Cerebellar cortex (tissue), 1 donor: Measurements from ENCODE around the gene CPS1.

ENCODE experiments used
- DNase-seq: peaks from one replicate; pipeline ENCODE4 v3.0.0-alpha.2; 2015; ENCODE audit warnings: low spot score

The CPS1 gene

DNA sequence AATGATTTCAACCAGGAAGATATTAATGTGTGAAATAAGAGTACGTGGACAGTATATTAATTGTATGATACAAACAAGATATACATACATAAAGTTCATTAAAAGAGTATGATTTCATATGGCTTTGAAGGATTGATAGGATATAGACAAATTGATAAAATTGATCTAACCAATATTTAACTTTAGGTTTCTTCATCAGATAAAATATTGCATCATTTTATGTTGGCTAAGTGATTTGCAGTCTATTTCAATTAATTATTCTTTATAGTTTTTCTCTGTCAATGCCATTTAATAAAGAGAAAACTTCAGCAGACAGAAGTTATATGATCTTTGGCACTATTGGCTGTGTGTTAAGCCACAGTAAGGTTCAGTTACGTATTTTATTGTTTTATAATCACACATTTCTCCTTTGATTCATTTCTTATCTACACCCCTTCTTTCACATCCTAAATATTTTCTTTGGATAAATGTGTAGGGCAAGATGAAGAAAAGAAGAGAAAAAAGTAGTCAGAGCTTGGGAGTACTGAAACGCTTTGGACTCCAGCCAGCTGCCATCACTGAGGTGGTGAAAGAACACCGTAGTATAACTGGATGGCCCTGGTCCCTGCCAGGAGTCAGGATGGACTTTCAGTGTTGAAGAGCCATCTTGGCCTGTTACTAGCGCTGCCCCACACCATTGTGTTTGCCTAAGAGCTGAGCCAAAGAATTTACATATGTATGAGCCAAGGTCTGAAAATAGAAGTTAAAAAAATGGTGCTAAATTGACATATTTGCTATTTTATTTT lies 9.8 kb upstream of the CPS1 start:
- DNase-seq, result no peak

DNA sequence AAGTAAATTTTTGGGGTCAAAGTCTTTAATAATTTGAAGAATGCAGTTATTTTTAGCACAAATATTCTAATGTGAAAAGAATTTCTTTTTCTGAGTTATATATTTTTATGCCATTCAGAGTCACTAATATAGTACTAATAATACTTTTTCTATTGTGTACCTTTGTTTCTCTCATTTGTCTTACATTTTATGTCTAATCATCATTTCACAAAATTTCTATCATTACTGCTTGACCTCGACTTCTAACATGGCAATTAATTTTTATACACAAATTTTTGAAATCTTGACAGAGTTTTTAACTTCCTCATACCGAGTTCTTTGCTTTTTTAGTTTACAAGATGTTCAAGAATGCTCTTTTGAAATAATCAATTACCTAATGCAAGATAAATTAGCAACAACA lies 8.4 kb upstream of the CPS1 start:
- no peak for DNase-seq

DNA sequence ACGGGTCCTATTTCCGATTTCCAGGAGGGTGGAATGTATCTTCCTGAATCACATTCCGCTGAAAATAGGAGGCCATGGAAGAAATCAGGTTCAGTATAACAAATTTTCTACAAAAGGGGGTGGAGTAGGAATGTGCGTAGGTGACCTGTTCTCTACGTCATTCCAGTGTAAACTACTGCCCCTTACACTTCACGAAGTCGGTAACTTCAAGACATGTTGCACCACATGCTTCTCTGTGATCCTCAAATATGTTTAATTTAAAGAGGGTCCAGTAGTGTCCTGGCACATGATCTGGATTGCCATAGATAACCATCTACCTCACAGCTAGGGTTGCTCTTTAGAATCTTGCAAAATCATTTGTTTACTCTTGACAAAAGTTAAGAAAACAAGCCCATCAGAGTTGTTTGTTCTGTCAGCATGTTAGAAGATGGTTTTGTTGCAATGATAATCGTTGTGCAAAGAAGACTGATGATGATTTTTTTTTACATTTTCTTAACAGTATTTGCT lies 7.5 kb upstream of the CPS1 start:
- DNase-seq, result no peak

DNA sequence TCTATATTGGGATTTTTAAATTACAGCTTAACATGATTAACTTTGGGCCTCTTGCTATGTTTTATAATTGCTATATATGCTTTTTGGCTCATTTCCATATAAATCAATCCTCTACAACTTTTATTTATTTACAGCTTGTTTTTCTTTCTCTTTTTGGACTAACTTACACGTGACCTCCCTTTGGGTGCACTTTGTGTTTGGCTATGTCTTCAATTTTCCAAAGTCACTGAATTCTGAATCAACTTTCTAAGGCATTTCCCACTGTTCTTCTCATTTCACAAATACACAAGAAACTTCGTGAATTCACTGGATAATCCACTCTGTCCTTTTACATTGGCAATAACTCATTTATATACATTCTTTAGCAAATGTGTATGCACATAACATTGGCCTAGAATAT lies 5.4 kb upstream of the CPS1 start:
- DNase-seq, result no peak

DNA sequence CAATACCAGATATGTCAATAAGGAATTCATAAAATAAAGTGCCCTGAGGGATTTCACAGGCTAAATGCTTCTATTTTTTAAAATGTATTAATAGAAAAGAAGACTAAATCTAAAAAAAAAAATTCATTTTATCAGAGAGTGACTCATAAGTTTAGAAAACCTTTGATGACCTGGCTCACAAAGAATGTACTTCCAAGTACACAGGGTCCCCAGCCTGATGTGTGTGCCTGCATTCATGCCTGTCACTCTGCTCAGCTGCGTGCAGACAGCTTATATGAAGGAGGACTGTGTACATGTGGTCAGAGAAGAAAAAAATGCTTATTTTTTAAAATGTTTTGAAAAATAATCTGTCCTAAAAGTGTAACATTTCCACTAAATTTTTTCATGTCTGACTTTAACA lies 3.0 kb upstream of the CPS1 start:
- DNase-seq, result no peak

- no peak for DNase-seq
Measured at GRCh38 chr2:210555555-210555954, 844 bp upstream of the CPS1 start.

- no peak for DNase-seq
Measured at GRCh38 chr2:210557721-210558120, 1.3 kb downstream of the CPS1 start.

DNA sequence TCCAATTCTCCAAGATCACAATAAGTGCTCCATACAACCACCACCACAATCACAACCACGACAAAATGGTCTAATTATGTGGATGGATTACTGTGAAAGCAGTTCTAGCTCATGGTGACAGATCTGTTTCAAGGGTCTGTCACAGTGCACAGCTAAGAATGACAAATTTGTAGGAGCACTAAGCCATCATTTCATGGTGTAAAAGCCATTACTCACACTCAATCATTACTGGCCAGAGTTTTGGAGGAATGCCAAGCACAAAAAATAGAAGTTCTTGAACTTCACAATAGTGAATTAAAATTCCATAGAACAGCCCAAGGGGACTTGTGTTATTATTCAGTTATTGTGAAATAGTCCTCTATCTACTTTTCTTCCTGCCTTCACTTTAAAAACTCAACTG lies 2.3 kb downstream of the CPS1 start:
- no peak for DNase-seq

GRCh38 chr2:210559182-210559581 lies 2.8 kb downstream of the CPS1 start:
- DNase-seq, result no peak

GRCh38 chr2:210561475-210561874 lies 5.1 kb downstream of the CPS1 start:
- no peak for DNase-seq

- no peak for DNase-seq
Measured at GRCh38 chr2:210562091-210562490, 5.7 kb downstream of the CPS1 start.

DNA sequence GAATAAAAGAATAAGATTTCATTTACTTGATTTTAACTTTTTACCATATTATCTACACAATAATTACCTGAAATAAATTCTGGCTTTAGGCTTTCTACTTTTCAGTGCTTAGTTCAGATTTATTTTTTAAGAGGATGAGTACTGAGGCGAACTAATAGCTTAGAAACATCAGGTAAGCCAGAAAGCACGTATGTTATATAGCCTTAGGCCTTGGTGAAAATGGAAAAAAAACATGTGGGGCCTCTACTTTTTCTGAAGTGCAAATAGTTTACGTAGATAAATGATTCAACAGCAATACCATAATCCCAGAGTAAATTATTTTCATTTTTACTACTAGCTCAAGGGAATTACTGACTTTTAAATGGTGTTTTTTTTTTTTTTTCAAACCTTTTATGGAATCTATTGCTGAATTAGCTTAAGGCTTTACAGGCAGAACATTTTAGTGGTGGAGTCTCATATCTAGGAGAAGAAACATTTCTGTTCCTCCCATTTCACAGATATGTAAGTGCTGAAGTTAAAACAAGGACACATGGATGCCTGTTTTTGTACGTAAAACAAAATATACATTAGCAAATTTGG lies 6.2 kb downstream of the CPS1 start:
- no peak for DNase-seq

GRCh38 chr2:210567279-210567678 lies 10.9 kb downstream of the CPS1 start:
- DNase-seq, result no peak

DNA sequence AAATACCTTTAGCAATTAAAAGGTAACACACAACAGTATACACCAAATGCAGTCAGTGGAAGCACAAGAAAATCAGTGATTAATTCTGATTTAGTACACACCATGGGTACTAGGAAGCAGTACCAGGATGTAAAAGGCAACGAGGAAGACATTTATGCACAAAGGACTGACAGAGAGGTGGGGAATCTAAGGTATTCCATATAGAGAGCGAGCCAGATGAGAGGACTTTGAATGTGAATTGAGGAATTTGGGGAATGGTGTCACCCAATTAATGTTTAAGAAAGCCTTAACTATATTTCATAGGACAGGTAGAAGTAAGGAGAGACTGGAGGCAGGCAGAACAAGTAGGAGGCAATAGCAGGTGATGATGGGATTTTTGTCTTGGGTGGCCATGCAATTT lies 11.7 kb downstream of the CPS1 start:
- no peak for DNase-seq

GRCh38 chr2:210577263-210578071 lies 21.1 kb downstream of the CPS1 start:
- peak; percentile 70 for DNase-seq

DNA sequence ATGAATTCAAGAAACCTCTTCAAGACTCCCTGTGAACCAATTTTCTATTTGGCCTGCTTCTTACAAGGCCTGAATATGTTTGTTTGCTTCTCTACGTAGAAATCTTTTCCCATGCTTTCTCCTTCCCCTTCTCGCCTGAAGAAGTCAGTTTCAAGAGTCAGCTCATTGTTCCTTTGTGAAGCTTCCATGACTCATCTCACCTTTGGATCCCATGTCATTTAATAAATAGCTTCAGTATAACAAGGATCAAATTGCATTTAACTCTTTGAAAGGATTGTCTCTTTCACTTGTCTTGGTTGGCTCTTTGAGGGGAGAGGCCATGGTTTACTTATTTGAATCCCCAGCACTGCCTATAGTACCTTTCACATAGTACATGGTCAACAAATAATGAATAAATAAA lies 28.4 kb downstream of the CPS1 start:
- DNase-seq, result no peak

- no peak for DNase-seq
Measured at GRCh38 chr2:210586381-210586780, 30.0 kb downstream of the CPS1 start.

DNA sequence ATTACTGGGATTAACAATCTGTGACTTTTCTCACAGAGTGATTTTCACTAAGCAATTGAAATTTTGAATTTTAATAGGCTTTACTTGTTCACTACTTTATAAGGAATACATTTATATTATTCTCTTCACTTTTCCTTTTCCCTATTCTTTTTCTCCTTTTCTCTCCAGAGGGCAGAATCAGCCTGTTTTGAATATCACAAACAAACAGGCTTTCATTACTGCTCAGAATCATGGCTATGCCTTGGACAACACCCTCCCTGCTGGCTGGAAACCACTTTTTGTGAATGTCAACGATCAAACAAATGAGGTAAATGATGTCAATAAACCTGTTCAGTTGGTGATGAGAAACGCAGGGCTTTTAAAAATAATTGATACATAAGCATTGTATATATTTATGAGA lies 35.3 kb downstream of the CPS1 start:
- DNase-seq, result no peak

GRCh38 chr2:210592726-210593125 lies 36.3 kb downstream of the CPS1 start:
- DNase-seq, result no peak

DNA sequence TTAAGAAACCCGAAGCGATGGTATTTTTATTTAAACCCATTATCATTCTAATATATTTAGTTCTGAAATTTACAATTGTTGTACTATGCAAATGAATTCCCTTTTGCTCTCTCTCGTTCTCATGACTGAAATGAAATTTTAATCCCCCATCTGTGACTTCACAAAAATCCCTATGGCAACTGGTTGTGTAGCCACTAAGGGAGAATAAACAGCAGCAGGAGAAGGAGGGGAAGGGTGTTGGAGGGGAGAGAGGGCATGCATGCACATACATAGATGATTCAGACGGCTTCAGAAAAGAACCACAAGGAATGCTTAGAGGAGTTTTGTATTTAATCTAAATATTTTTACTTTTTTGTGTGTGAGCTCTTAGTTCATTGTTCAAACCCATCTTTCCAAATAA lies 36.8 kb downstream of the CPS1 start:
- DNase-seq, result no peak

- no peak for DNase-seq
Measured at GRCh38 chr2:210598219-210598618, 41.8 kb downstream of the CPS1 start.

DNA sequence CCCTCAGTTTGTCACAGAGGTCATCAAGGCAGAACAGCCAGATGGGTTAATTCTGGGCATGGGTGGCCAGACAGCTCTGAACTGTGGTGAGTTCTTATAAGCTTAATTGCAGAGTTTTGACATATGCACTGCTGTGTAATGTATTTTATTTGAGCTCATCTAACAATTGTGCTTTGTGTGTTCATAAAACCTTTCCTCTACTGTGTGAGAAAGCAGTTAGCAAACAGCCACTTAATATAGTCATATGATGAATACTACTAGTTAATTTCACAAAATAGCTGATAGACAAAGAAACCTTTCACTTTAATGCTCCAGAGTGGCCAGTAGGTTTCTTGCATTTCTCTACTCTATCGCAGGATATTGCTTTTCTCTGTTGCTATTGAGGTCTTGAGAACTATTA lies 43.1 kb downstream of the CPS1 start:
- no peak for DNase-seq

GRCh38 chr2:210604666-210605065 lies 48.3 kb downstream of the CPS1 start:
- DNase-seq, result no peak
